Activated CD8-positive, alpha-beta memory T cell treated with anti-CD3 and anti-CD28 coated beads for 1 hour (primary cell): ENCODE results near the gene RIC8A.
"Not testable (repeated sequence)": the region's sequence is repeated elsewhere in the genome, so short reads cannot be mapped to it uniquely, and the experiment has no call there.

Experiments used
- DNase-seq, 2 donors: peaks; one replicate each; pipeline ENCODE4 v3.0.0-alpha.2; 2020; ENCODE audit warnings: low read depth in 1 of 2; ENCODE audit errors: extremely low read depth in 1 of 2

RIC8A gene

GRCh38 chr11:217704-218103 is 10.2 kb downstream of the RIC8A start:
- no peak for DNase-seq

DNA sequence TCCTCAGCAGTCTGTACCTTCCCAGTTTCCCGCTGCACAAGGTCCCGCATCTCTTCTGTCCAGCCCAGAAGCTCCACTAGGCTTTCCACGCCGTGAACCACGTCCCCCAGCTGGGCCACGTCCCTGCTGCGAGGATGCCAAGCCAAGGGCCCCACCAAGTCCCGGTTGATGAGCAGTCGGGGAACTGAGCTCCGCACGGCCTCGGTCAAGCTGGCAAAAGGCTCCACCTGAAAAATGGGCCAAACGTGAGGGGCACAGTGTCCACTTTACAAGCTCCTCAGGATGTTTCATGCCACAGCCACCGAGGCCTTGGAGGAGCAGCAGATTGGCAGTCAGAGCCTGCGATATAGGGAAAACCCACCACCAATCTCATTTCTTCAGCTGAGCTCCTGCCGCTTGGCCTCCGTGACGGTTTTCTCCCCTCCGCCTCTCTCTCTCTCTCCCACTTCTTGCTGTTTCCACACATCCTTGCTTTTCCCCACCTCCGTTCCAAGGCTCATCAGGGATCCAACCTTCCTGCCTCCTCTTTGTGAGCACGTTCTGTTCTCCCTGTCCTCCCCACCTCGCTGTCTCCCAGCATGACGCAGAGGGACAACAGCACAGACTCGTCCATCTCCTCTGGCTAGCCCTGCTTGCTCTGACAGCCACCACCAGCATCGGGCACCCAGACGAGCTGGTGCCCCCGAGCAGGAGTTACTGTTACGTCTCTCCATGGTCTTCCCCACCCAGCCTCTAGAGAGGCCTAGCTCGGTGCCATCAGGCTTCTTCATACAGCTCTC is 11.5 kb downstream of the RIC8A start:
- DNase-seq = no peak

GRCh38 chr11:220641-221215 is 13.2 kb downstream of the RIC8A start:
- DNase-seq = not testable (repeated sequence)

GRCh38 chr11:221539-221938 is 14.0 kb downstream of the RIC8A start:
- no peak for DNase-seq

GRCh38 chr11:221998-222789 is 14.7 kb downstream of the RIC8A start:
- no peak for DNase-seq

DNA sequence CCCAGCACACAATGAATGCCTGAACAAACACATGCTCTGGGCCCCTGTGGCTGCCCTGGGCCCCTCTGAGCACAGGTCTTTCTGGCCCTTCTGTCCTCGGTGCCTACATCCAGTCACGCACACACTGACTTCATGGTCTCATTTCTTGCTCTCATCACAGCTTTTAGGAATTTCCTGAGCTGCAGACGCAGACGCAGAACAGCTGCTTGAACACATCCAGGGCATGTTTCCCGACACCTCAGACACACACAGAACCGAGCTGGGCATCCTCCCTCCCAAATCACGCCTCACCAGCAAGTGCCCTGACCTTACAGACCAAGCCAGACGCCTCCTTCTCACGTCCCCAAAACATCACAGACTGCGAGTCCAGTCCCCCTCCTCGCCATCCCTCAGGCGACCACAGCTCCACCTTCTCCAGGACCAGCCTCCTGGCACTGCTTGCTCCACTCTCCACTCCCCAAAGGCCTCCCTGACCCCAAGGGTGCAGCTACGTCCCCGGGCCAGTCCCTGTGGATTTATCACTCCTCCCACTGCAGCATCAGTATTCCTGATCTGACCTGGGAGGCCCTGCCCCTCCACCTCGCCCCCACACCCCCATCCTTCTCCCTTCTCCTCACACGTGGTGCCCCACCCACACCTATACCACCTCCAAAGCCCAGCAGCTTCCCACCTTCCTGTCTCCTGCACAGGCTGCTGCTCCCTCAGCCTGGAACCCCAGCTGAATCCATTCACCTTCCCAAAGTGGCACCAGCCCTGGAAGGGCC is 15.7 kb downstream of the RIC8A start:
- no peak for DNase-seq

GRCh38 chr11:223884-224283 is 16.4 kb downstream of the RIC8A start:
- DNase-seq = no peak

- DNase-seq = no peak
Observed at GRCh38 chr11:224424-224823, 16.9 kb downstream of the RIC8A start.

GRCh38 chr11:225734-226453 is 18.4 kb downstream of the RIC8A start:
- DNase-seq = no peak

- DNase-seq = no peak
Observed at GRCh38 chr11:227824-228379, 20.4 kb downstream of the RIC8A start.

DNA sequence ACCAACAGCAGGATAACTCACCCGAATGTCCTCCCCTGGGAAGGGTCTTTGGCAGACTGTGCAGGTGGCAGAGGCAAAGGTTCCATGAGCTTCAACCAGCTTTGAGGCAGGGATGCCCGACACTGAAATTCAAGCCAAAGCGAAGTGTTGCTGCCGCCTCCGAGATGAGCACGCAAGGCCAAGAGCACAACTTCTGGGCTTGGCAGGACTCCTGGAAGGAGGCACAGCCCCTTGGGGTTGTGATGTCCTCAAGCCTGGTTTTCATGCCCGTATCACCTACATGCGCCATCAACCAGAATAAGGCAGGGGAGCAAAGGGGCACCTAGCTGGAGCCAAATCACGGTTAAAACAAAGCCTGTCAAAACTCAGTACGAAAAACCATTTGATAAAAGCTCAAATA is 22.9 kb downstream of the RIC8A start:
- DNase-seq = no peak

DNA sequence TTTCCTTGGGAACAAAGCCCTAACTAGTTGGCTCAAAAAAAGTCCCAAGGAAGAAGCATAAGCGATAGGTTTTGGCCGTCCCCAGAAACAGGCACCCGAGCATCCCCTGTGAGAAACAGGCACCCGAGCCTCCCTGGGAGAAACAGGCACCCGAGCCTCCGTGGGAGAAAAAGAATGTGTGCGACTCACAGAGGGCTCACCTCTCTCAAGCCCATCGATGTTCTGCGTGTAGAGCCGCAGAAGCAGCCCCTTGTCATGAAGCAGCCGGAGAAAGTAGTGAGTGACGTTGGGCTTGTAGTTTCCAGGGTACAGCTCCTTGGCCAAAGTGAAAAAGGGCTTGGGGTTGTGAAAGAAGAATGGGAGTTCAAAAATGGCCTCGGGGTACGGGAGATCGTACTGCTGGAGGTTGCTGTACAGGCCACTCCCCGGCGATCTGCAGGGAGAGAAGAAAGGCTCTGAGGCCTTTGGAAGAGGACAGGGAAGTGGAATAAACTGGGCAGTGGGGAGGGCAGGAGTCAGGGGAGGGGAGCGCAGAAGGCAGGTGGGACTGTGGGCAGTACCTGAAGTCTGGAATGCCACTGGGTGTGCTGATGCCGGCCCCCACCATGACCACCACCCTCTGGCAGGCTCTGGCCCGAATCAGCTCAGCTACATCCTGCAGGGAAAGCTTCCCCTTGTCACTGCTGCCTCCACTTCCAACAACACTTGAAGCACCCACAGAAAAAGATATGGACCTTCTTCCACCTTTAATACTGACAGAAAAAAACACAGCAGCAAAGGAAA is 25.5 kb downstream of the RIC8A start:
- no peak for DNase-seq

GRCh38 chr11:235180-235579 is 27.7 kb downstream of the RIC8A start:
- DNase-seq = no peak

DNA sequence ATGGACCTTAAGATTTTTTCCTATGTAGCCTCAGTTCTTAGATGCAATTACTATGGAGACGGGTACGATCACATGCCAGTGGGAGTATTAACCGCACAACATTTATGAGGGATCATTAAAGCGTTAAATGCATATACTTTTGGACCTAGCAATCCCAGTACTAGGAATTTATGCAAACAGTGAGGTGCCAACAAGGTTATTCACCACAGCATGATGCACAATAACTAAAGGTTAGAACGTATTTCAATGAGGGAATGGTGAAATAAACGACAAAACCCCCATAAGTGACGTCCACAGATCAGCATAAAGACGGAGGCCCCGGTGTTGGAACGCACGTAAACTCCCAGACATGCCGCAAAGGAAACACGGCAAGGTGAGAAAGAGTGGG is 28.1 kb downstream of the RIC8A start:
- peak in 1 of 2 donors; percentile 37 for DNase-seq

- peak; percentile 62 to 79 for DNase-seq
Observed at GRCh38 chr11:235997-236773, 28.7 kb downstream of the RIC8A start, which contains the start of gene SIRT3. Gene SIRT3 (minus strand): TSS chr11:236342. CDS start chr11:236328, 14 bp downstream.

GRCh38 chr11:236774-237767 is 29.6 kb downstream of the RIC8A start, which contains the start of gene PSMD13:
Gene PSMD13 (plus strand): TSS chr11:236976. CDS start chr11:237050, 74 bp downstream.
- peak; percentile 55 to 81 for DNase-seq

- DNase-seq = not testable (repeated sequence)
Observed at GRCh38 chr11:238346-238745, 30.8 kb downstream of the RIC8A start.
